BLaER1 treated with 17β-estradiol and CSF1 and Interleukin-3, amounts not matched to agents 10 nM and 100 nM (cell line): ENCODE measurements around the gene VSTM1.

Experiments
- H3K27ac ChIP-seq, 11 experiments: shearing (Covaris generic); formaldehyde crosslinking; 2 replicates each; pipeline ENCODE4 v1.8.1; 2022
- H3K27me3 ChIP-seq, 11 experiments: shearing (Covaris generic); formaldehyde crosslinking; 2 replicates each; pipeline ENCODE4 v1.8.1; 2022
- H3K36me3 ChIP-seq, 11 experiments: shearing (Covaris generic); formaldehyde crosslinking; 2 replicates each; pipeline ENCODE4 v1.8.1; 2022
- H3K4me1 ChIP-seq, 10 experiments: shearing (Covaris generic); formaldehyde crosslinking; 2 replicates each; pipeline ENCODE4 v1.8.1; 2022
- H3K4me2 ChIP-seq, 11 experiments: shearing (Covaris generic); formaldehyde crosslinking; 2 replicates each; pipeline ENCODE4 v1.8.1; 2022
- H3K4me3 ChIP-seq, 10 experiments: shearing (Covaris generic); formaldehyde crosslinking; 2 replicates each; pipeline ENCODE4 v1.8.1; 2022
- H3K9ac ChIP-seq, 11 experiments: shearing (Covaris generic); formaldehyde crosslinking; 2 replicates each; pipeline ENCODE4 v1.8.1; 2022
- H3K9me3 ChIP-seq, 11 experiments: shearing (Covaris generic); formaldehyde crosslinking; replicated peaks in 1 of 11; 2 replicates each; pipeline ENCODE4 v1.8.1; 2022
- H4K20me1 ChIP-seq, 11 experiments: shearing (Covaris generic); formaldehyde crosslinking; 2 replicates each; pipeline ENCODE4 v1.8.1; 2022
- Cebpa-rat ChIP-seq, 11 experiments: shearing (Covaris generic); IDR thresholded peaks; 2 replicates each; pipeline ENCODE4 v1.8.1; 2022

VSTM1 gene

DNA sequence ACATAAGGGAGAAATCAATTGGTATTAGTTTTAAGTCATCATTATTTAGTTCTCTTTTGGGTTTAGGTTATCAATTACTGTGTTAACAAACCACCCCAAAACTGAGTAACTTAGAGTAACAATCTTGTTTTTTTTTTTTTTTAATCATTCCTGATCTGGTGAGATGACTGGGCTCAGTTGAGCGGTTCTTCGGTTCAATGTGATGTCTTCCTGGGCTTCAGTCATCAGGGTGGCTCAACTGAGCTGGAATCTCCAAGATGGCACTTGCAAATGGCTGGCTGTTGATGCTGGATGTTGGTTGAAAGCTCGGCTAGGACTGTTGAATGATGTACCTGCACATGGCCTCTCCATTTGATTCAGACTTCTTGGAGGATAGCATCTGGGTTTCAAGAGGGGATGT, 20.7 kb upstream of the VSTM1 start:
- H3K4me1 ChIP-seq = no peaks in the 10 kb centered on the region
- no peaks in the 10 kb centered on the region for H4K20me1 ChIP-seq
- peaks cover 0 to 8% (median 0%) of the 10 kb centered on the region in 11 experiments; a peak in 2 of 22 replicates for H3K36me3 ChIP-seq
- no peaks in the 10 kb centered on the region for H3K27me3 ChIP-seq
- H3K9me3 ChIP-seq = peaks cover 31 to 49% (median 43%) of the 10 kb centered on the region in 11 experiments
- H3K9ac ChIP-seq = no peak overlapping the region
- TF ChIP-seq Cebpa-rat (IDR thresholded peaks at IDR 0.05) = no peak
- H3K27ac ChIP-seq = no peak overlapping the region
- no peak overlapping the region for H3K4me3 ChIP-seq
- no peak overlapping the region for H3K4me2 ChIP-seq

DNA sequence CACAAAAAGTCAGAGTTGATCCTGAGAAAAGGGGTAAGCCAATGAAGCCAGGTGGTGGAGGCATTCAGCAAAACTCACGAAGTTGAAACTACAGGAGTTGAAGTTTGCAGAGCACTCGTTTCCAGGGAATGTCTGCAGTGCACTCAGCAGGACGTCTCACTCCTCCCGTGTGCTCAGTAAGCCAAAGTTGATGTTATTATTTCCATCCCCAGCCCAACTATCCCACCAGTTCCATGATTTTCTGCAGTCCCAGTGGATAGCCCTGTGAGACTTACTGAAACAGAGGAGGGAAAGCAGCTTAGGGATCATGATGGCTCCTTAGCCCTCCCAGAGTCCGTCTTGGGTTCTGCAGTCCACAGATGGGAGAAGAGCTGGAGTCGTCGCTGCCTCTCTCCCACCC, 17.3 kb upstream of the VSTM1 start, which contains the start of gene TARM1:
TSS of gene TARM1 (minus strand) at position 334 of the 400 bp plus-strand sequence. CDS start at position 309, 25 bp downstream.
- Histone ChIP-seq H3K4me2 (no peak within 1 kb of the TSS), H3K36me3 (peaks cover 0 to 8% (median 0%) of the 10 kb centered on the region in 11 experiments; a peak in 2 of 22 replicates), H3K27me3 (no peaks in the 10 kb centered on the region), H4K20me1 (no peaks in the 10 kb centered on the region), H3K27ac (no peak within 1 kb of the TSS), H3K4me1 (peaks cover 0 to 19% (median 6%) of the 10 kb centered on the region in 10 experiments; a peak in 11 of 20 replicates), H3K9ac (no peak within 1 kb of the TSS), H3K4me3 (peak within 1 kb of the TSS in 2 of 10 experiments; percentile 4; a peak in 2 of 20 replicates), H3K9me3 (peaks cover 33 to 54% (median 47%) of the 10 kb centered on the region in 11 experiments)
- no peak for TF ChIP-seq Cebpa-rat (IDR thresholded peaks at IDR 0.05)

DNA sequence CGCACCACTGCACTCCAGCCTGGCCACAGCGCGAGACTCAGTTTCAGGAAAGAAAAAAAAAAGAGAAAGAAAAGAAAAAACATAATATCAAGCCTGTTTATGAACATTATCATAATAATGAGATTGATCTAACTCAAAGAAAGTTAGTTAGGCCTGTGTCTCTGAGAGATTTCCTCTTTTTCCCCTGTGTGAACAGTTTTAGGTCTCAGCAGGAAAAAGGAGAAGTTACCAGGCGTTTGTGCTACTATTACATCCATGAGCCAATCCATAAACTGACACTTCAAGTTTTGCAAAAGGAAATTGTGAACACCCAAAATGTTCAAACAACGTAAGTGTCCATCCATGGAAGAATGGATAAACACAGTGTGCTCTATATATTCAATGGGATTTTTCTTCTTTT, 13.6 kb upstream of the VSTM1 start:
- no peaks in the 10 kb centered on the region for H4K20me1 ChIP-seq
- peak overlapping the region in 1 of 11 experiments; percentile 34; a peak in 2 of 22 replicates for H3K27ac ChIP-seq
- H3K4me3 ChIP-seq = no peak overlapping the region
- peaks cover 0 to 8% (median 0%) of the 10 kb centered on the region in 11 experiments; a peak in 2 of 22 replicates for H3K36me3 ChIP-seq
- peak overlapping the region in 5 of 11 experiments; percentile 39 to 60 (median 57); a peak in 9 of 22 replicates for H3K4me2 ChIP-seq
- TF ChIP-seq Cebpa-rat (IDR thresholded peaks at IDR 0.05) = no peak
- peaks cover 0 to 19% (median 6%) of the 10 kb centered on the region in 10 experiments; a peak in 11 of 20 replicates for H3K4me1 ChIP-seq
- no peak overlapping the region; a peak in 2 of 22 replicates for H3K9ac ChIP-seq
- H3K9me3 ChIP-seq = peaks cover 22 to 40% (median 33%) of the 10 kb centered on the region in 11 experiments
- H3K27me3 ChIP-seq = no peaks in the 10 kb centered on the region

DNA sequence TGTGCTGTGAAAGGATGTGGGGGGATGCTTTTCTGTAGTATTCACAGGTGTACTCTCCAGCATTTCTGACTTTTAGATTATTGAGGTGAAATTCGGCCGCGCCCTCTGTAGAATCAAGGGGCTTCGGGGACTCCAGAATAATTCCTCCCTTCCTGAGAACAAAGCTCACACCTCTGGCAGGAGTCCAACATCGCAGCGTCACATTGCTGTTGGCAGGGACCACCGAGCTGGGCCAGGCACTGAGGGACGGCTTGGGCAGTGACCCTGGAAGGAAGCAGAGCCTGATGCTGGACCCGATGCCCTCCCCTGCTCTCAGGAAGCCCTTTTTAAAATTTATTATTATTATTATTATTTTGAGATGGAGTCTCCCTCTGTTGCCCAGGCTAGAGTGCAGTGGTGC, 11.2 kb upstream of the VSTM1 start:
- no peaks in the 10 kb centered on the region for H3K27me3 ChIP-seq
- H3K4me2 ChIP-seq = no peak overlapping the region
- no peaks in the 10 kb centered on the region for H3K36me3 ChIP-seq
- no peak overlapping the region for H3K9ac ChIP-seq
- H4K20me1 ChIP-seq = no peaks in the 10 kb centered on the region
- H3K4me1 ChIP-seq = peaks cover 0 to 19% (median 6%) of the 10 kb centered on the region in 10 experiments; a peak in 11 of 20 replicates
- no peak for TF ChIP-seq Cebpa-rat (IDR thresholded peaks at IDR 0.05)
- H3K27ac ChIP-seq = no peak overlapping the region
- peaks cover 6 to 18% (median 11%) of the 10 kb centered on the region in 11 experiments; a peak in 20 of 22 replicates for H3K9me3 ChIP-seq
- H3K4me3 ChIP-seq = no peak overlapping the region

DNA sequence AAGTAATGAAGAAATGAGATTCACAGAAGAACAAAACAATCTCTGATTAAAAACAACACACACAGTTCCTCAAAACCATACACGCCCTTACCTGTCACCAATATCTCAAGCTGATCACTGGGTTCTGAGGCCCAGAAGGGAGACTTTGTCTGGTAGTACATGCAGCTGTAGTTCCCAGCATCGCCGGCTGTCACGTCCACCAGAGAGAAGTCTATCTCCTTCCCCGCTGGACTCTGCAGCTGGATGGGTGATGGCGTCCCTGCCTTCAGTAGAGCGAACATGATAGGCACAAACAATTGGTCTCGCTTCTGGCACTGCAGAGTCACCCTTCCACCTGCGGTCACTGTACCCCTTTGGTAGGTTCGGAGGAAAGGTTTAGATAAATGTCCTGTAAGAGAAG, 10.1 kb upstream of the VSTM1 start:
- TF ChIP-seq Cebpa-rat (IDR thresholded peaks at IDR 0.05) = no peak
- H3K9me3 ChIP-seq = peaks cover 3 to 15% (median 9%) of the 10 kb centered on the region in 11 experiments; a peak in 17 of 22 replicates
- H3K36me3 ChIP-seq = no peaks in the 10 kb centered on the region
- H3K27me3 ChIP-seq = no peaks in the 10 kb centered on the region
- no peak overlapping the region for H3K4me3 ChIP-seq
- no peak overlapping the region for H3K4me2 ChIP-seq
- H4K20me1 ChIP-seq = no peaks in the 10 kb centered on the region
- no peak overlapping the region for H3K9ac ChIP-seq
- no peak overlapping the region for H3K27ac ChIP-seq
- peaks cover 0 to 19% (median 6%) of the 10 kb centered on the region in 10 experiments; a peak in 11 of 20 replicates for H3K4me1 ChIP-seq

DNA sequence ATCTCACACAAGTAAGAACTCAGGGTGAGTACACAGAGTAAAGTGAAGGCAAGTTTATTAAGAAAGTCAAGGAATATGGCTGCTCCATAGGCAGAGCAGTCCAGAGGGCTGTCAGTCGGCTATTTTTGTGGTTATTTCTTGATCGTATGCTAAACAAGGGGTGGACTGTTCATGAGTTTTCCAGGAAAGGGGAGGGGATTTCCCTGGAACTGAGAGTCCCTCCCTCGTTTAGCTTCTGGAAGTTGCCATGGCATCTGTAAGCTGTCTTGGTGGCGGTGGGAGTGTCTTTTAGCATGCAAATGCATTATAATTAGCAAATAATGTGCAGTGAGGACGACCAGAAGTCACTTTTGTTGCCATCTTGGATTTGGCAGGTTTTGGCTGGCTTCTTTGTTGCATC, 5.8 kb upstream of the VSTM1 start:
- no peak overlapping the region for H3K4me3 ChIP-seq
- H3K4me1 ChIP-seq = no peaks in the 10 kb centered on the region
- TF ChIP-seq Cebpa-rat (IDR thresholded peaks at IDR 0.05) = no peak
- H3K36me3 ChIP-seq = no peaks in the 10 kb centered on the region
- no peaks in the 10 kb centered on the region for H3K27me3 ChIP-seq
- no peak overlapping the region for H3K9ac ChIP-seq
- no peak overlapping the region for H3K27ac ChIP-seq
- H3K9me3 ChIP-seq = peaks cover 3 to 15% (median 9%) of the 10 kb centered on the region in 11 experiments; a peak in 17 of 22 replicates
- no peak overlapping the region for H3K4me2 ChIP-seq
- H4K20me1 ChIP-seq = no peaks in the 10 kb centered on the region

DNA sequence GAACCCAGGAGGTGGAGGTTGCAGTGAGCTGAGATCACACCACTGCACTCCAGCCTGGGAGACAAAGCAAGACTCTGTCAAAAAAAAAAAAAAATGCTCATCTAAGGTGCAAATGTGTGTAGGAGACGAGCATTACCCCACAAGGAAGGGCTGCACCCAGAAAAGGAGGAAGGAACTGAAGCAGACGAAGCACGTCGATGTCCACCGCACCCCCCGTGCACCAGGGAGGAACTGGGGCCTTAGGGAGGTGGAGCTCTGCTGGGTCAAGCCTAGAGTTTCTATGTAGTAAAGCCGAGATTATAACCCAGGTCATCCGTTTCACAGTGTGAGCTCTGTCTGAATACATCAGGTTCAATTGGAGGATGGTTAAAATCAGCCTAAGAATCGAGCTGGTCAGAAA, 1.1 kb downstream of the VSTM1 start:
- no peak overlapping the region for H3K9ac ChIP-seq
- no peak for TF ChIP-seq Cebpa-rat (IDR thresholded peaks at IDR 0.05)
- no peaks in the 10 kb centered on the region for H3K9me3 ChIP-seq
- H3K36me3 ChIP-seq = no peaks in the 10 kb centered on the region
- no peak overlapping the region for H3K27ac ChIP-seq
- H3K4me1 ChIP-seq = peaks cover 0 to 23% (median 12%) of the 10 kb centered on the region in 10 experiments; a peak in 13 of 20 replicates
- H3K4me3 ChIP-seq = no peak overlapping the region
- H3K4me2 ChIP-seq = peak overlapping the region in 8 of 11 experiments; percentile 13 to 76 (median 54); a peak in 12 of 22 replicates
- no peaks in the 10 kb centered on the region for H4K20me1 ChIP-seq
- no peaks in the 10 kb centered on the region for H3K27me3 ChIP-seq

DNA sequence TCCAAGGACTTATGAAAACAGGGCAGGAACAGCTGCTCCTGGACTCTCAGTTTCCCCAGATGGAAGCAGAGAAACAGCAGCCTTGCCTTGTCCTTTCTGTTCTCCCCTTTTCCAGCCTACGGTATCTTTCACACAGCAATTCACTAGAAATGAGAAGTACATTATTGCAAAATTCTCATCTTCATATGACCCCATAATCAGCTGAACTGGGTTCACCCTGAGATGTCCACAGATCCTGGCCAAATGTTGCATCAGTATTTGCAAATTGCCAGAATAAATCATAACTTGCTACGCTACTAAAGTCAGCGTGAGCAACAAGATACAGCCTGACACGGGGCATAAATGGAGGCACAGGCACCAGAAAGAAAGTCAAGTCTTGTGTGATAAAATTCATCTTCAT, 16.1 kb downstream of the VSTM1 start:
- H4K20me1 ChIP-seq = no peaks in the 10 kb centered on the region
- H3K4me1 ChIP-seq = peaks cover 0 to 26% (median 0%) of the 10 kb centered on the region in 10 experiments; a peak in 7 of 20 replicates
- no peaks in the 10 kb centered on the region for H3K9me3 ChIP-seq
- no peaks in the 10 kb centered on the region for H3K36me3 ChIP-seq
- no peak for TF ChIP-seq Cebpa-rat (IDR thresholded peaks at IDR 0.05)
- peak overlapping the region in 3 of 11 experiments; percentile 13 to 53 (median 39); a peak in 5 of 22 replicates for H3K4me2 ChIP-seq
- no peak overlapping the region for H3K4me3 ChIP-seq
- no peak overlapping the region for H3K27ac ChIP-seq
- H3K9ac ChIP-seq = no peak overlapping the region
- H3K27me3 ChIP-seq = no peaks in the 10 kb centered on the region

DNA sequence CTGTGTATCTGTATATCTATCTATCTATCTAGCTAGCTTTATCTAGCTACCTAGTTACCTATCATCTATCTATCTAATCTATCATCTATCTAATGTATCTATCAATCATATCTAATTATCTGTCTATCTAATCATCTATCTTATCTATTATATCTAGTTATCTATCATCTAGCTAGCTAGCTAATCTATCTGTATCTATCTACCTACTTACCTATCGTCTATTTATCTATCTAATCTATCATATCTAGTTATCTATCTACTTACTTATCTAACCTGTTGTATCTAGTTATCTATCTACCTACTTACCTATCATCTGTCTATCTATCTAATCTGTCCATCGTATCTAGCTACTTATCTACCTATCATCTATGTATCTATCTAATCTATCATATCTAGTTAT, 17.9 kb downstream of the VSTM1 start:
- Histone ChIP-seq H3K27me3 (no peaks in the 10 kb centered on the region), H3K27ac (no peak overlapping the region), H3K4me2 (no peak overlapping the region), H3K36me3 (no peaks in the 10 kb centered on the region), H3K4me1 (peaks cover 0 to 26% (median 0%) of the 10 kb centered on the region in 10 experiments; a peak in 7 of 20 replicates), H3K4me3 (no peak overlapping the region), H4K20me1 (no peaks in the 10 kb centered on the region), H3K9me3 (no peaks in the 10 kb centered on the region), H3K9ac (no peak overlapping the region)
- no peak for TF ChIP-seq Cebpa-rat (IDR thresholded peaks at IDR 0.05)

DNA sequence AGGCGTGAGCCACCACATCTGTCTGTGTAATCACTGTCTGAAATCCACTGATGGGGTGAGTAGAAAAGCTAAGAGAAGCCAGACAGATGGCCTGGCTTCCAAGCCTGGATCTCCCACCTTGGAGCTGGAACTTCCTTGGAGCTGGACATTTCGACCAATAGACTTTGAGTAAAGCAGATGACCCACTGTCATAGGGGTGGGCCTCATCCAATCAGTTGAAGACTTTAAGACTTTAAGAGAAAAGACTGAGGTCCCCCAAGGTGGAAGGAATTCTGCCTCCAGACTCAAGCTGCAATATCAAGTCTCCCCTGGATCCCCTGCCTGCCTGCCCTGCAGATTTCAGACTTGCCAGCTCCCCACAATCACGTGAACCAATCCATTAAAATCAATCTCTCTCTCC, 20.7 kb downstream of the VSTM1 start:
- Histone ChIP-seq H3K4me2 (no peak overlapping the region), H3K9ac (no peak overlapping the region), H3K4me3 (no peak overlapping the region), H3K4me1 (peaks cover 0 to 10% (median 0%) of the 10 kb centered on the region in 10 experiments; a peak in 4 of 20 replicates), H3K27me3 (no peaks in the 10 kb centered on the region), H4K20me1 (no peaks in the 10 kb centered on the region), H3K9me3 (peaks cover 0 to 11% (median 0%) of the 10 kb centered on the region in 11 experiments; a peak in 2 of 22 replicates), H3K36me3 (no peaks in the 10 kb centered on the region), H3K27ac (no peak overlapping the region)
- TF ChIP-seq Cebpa-rat (IDR thresholded peaks at IDR 0.05) = no peak
